ENCODE measurements around the gene FGGY. TPM values are rescaled to one million over a fixed set of nuclear protein-coding genes. Genes with fewer than 3 reads are reported as not detected.

The FGGY gene
- total RNA-seq, 1 experiment from 2014 or later = 12.0 TPM

DNA sequence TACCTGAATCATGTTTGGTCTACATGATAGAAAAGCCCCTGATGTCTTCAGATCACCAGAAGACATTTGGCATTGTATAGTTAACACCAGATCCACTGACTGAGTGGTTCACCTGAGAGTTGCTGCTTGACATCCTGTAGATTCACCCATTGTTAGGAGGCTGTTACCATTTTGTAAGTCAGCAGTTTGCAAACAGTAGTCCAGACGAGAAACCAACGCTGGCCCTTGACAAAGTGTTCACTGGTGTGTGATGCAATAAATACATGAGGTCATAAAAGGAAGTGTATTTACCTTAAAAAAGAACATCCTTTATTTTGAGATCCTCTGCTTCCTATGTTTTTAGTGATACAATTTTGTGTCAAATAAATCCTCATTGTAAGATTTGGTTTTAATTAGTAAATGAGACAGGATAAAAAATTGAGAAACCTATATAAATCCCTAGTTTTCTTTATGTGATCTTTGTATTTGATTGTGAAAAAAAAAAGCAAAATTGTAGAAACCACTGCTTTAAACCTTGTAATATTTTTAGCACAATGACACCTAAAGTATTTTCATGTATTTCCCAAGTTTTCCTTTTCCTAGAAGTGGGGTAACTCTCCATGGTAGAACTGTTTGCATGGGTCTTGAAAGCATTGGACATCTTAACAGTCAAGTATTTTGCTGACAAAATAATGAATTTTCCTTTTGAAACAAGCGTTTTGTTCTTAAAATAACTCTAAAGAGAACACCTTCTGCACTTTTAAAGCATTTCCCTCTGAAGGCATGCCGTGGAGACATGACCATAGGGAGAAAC lies 204.3 kb downstream of the FGGY start:
- Mint-ChIP-seq H3K4me3 (no peak overlapping the region), H3K4me1 (peaks cover 27% of the 10 kb centered on the region), H3K36me3 (peaks cover 2% of the 10 kb centered on the region; the same call in 1 of the 2 replicates), H3K27me3 (ENCODE audit: low read depth) (no peaks in the 10 kb centered on the region), H3K9me3 (peaks cover 2% of the 10 kb centered on the region), H3K27ac (no peak overlapping the region)
- CTCF ChIA-PET = no interaction called here
- no peak for DNase-seq (ENCODE audit: low spot score)
- POLR2A ChIA-PET = no interaction called here
- ATAC-seq = no peak; the same call in 1 of the 2 replicates
- TF ChIP-seq, protein P1, sequence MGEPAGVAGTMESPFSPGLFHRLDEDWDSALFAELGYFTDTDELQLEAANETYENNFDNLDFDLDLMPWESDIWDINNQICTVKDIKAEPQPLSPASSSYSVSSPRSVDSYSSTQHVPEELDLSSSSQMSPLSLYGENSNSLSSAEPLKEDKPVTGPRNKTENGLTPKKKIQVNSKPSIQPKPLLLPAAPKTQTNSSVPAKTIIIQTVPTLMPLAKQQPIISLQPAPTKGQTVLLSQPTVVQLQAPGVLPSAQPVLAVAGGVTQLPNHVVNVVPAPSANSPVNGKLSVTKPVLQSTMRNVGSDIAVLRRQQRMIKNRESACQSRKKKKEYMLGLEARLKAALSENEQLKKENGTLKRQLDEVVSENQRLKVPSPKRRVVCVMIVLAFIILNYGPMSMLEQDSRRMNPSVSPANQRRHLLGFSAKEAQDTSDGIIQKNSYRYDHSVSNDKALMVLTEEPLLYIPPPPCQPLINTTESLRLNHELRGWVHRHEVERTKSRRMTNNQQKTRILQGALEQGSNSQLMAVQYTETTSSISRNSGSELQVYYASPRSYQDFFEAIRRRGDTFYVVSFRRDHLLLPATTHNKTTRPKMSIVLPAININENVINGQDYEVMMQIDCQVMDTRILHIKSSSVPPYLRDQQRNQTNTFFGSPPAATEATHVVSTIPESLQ (CRISPR knock-in tag; IDR thresholded peaks at IDR 0.05) = no peak
- TF ChIP-seq GABPB1 (CRISPR knock-in tag; IDR thresholded peaks at IDR 0.05) = 0 out of 2 replicates have a peak, but pooled peaks have one; percentile 23

DNA sequence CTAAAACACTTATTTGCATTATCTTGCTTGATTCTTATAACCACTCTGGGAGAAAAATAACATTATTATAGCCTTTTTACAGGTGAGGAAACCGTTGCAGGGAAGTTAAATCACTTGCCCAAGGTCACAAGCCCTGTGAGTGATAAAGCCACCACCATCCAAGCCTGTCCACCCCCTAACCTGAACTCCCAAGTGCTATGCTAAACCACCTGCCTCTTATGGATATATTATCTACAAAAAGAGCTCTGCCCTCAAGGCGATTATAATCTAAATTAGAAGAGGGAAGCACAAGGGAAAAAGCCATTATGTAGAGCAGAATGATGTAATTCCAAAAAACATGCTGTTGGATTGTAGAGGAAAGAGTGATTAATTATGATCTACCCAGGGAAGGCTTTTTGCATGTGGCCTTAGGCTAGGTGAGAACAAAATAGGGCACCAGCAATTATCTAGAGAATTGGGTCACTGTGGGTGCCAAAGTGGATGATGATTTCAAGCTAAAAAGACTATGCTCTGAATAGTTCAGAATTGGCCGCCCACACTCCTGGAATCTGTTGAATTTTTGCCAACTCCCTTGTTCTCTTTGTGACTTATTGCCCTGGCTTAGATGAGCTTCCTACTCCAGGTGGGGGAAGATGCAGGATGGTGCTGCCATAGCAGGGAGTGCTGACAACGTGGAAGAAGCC lies 205.3 kb downstream of the FGGY start:
- Mint-ChIP-seq H3K27ac (no peak overlapping the region), H3K4me1 (peaks cover 30% of the 10 kb centered on the region), H3K27me3 (ENCODE audit: low read depth) (no peaks in the 10 kb centered on the region), H3K9me3 (no peaks in the 10 kb centered on the region), H3K4me3 (no peak overlapping the region), H3K36me3 (no peaks in the 10 kb centered on the region)
- ChIA-PET CTCF (interaction anchor here (0.9 kb wide), 1 partner anchor 257 kb away, joined by 3 read pairs; no protein-coding TSS in a partner anchor), POLR2A (no interaction called here)
- DNase-seq (ENCODE audit: low spot score) (no peak), ATAC-seq (no peak)
- no peak for TF ChIP-seq ZNF263 (CRISPR knock-in tag; IDR thresholded peaks at IDR 0.05; ENCODE audit: low read depth)
- TF ChIP-seq, protein P2, sequence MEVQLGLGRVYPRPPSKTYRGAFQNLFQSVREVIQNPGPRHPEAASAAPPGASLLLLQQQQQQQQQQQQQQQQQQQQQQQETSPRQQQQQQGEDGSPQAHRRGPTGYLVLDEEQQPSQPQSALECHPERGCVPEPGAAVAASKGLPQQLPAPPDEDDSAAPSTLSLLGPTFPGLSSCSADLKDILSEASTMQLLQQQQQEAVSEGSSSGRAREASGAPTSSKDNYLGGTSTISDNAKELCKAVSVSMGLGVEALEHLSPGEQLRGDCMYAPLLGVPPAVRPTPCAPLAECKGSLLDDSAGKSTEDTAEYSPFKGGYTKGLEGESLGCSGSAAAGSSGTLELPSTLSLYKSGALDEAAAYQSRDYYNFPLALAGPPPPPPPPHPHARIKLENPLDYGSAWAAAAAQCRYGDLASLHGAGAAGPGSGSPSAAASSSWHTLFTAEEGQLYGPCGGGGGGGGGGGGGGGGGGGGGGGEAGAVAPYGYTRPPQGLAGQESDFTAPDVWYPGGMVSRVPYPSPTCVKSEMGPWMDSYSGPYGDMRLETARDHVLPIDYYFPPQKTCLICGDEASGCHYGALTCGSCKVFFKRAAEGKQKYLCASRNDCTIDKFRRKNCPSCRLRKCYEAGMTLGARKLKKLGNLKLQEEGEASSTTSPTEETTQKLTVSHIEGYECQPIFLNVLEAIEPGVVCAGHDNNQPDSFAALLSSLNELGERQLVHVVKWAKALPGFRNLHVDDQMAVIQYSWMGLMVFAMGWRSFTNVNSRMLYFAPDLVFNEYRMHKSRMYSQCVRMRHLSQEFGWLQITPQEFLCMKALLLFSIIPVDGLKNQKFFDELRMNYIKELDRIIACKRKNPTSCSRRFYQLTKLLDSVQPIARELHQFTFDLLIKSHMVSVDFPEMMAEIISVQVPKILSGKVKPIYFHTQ (CRISPR knock-in tag; IDR thresholded peaks at IDR 0.05) = no peak
- no peak for TF ChIP-seq GABPB1 (CRISPR knock-in tag; IDR thresholded peaks at IDR 0.05)
- no peak for TF ChIP-seq RORB (CRISPR knock-in tag; IDR thresholded peaks at IDR 0.05)
- TF ChIP-seq, protein P3, sequence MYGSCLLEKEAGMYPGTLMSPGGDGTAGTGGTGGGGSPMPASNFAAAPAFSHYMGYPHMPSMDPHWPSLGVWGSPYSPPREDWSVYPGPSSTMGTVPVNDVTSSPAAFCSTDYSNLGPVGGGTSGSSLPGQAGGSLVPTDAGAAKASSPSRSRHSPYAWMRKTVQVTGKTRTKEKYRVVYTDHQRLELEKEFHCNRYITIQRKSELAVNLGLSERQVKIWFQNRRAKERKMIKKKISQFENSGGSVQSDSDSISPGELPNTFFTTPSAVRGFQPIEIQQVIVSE (CRISPR knock-in tag; IDR thresholded peaks at IDR 0.05; ENCODE audit: borderline replicate concordance) = no peak
- TF ChIP-seq, protein P4, sequence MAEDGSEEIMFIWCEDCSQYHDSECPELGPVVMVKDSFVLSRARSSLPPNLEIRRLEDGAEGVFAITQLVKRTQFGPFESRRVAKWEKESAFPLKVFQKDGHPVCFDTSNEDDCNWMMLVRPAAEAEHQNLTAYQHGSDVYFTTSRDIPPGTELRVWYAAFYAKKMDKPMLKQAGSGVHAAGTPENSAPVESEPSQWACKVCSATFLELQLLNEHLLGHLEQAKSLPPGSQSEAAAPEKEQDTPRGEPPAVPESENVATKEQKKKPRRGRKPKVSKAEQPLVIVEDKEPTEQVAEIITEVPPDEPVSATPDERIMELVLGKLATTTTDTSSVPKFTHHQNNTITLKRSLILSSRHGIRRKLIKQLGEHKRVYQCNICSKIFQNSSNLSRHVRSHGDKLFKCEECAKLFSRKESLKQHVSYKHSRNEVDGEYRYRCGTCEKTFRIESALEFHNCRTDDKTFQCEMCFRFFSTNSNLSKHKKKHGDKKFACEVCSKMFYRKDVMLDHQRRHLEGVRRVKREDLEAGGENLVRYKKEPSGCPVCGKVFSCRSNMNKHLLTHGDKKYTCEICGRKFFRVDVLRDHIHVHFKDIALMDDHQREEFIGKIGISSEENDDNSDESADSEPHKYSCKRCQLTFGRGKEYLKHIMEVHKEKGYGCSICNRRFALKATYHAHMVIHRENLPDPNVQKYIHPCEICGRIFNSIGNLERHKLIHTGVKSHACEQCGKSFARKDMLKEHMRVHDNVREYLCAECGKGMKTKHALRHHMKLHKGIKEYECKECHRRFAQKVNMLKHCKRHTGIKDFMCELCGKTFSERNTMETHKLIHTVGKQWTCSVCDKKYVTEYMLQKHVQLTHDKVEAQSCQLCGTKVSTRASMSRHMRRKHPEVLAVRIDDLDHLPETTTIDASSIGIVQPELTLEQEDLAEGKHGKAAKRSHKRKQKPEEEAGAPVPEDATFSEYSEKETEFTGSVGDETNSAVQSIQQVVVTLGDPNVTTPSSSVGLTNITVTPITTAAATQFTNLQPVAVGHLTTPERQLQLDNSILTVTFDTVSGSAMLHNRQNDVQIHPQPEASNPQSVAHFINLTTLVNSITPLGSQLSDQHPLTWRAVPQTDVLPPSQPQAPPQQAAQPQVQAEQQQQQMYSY (CRISPR knock-in tag; IDR thresholded peaks at IDR 0.05) = no peak
- TF ChIP-seq, protein P5, sequence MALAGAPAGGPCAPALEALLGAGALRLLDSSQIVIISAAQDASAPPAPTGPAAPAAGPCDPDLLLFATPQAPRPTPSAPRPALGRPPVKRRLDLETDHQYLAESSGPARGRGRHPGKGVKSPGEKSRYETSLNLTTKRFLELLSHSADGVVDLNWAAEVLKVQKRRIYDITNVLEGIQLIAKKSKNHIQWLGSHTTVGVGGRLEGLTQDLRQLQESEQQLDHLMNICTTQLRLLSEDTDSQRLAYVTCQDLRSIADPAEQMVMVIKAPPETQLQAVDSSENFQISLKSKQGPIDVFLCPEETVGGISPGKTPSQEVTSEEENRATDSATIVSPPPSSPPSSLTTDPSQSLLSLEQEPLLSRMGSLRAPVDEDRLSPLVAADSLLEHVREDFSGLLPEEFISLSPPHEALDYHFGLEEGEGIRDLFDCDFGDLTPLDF (CRISPR knock-in tag; IDR thresholded peaks at IDR 0.05) = no peak
- TF ChIP-seq ZNF121 (CRISPR knock-in tag; IDR thresholded peaks at IDR 0.05) = no peak
- no peak for TF ChIP-seq ETV6 (CRISPR knock-in tag; IDR thresholded peaks at IDR 0.05)
- TF ChIP-seq NFYB (CRISPR knock-in tag; conservative IDR thresholded peaks at IDR 0.05; ENCODE audit: low read depth) = no peak
- TF ChIP-seq NR3C1 (CRISPR knock-in tag; conservative IDR thresholded peaks at IDR 0.05; ENCODE audit: low read depth) = no peak
- TF ChIP-seq, protein P6, sequence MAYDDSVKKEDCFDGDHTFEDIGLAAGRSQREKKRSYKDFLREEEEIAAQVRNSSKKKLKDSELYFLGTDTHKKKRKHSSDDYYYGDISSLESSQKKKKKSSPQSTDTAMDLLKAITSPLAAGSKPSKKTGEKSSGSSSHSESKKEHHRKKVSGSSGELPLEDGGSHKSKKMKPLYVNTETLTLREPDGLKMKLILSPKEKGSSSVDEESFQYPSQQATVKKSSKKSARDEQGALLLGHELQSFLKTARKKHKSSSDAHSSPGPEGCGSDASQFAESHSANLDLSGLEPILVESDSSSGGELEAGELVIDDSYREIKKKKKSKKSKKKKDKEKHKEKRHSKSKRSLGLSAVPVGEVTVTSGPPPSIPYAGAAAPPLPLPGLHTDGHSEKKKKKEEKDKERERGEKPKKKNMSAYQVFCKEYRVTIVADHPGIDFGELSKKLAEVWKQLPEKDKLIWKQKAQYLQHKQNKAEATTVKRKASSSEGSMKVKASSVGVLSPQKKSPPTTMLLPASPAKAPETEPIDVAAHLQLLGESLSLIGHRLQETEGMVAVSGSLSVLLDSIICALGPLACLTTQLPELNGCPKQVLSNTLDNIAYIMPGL (CRISPR knock-in tag; IDR thresholded peaks at IDR 0.05) = no peak

Measured in WTC11 (cell line).